Hindlimb muscle (tissue), 1 donor: ENCODE measurements around the gene TMED3. TPM values are rescaled to one million over a fixed set of nuclear protein-coding genes. Genes with fewer than 3 reads are reported as not detected.
"Not testable (repeated sequence)": the region's sequence is repeated elsewhere in the genome, so short reads cannot be mapped to it uniquely, and the experiment has no call there.

ENCODE experiments used
- DNase-seq: peaks from one replicate; pipeline ENCODE4 v3.0.0-alpha.2; 2013
- polyA plus RNA-seq: library from polyadenylated mRNA; unstranded; fragments of 120-200 nt; gene quantifications from one replicate; pipeline ENCODE4 v1.2.1, GENCODE V29; 2013; ENCODE audit not compliant: insufficient read length

Gene TMED3
- polyA plus RNA-seq, 1 donor = 28.4 TPM

DNA sequence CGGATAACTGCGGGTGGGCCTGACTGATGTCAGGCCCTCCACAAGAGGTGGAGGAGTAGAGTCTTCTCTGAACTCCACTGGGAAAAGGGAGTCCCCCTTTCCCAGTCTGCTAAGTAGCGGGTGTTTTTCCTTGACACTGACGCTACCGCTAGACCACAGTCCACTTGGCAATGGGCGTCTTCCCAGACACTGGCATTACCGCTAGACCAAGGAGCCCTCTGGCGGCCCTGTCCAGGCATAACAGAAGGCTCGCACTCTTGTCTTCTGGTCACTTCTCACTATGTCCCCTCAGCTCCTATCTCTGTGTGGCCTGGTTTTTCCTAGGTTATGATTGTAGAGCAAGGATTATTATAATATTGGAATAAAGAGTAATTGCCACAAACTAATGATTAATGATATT is 9.1 kb downstream of the TMED3 start:
- not testable (repeated sequence) for DNase-seq

DNA sequence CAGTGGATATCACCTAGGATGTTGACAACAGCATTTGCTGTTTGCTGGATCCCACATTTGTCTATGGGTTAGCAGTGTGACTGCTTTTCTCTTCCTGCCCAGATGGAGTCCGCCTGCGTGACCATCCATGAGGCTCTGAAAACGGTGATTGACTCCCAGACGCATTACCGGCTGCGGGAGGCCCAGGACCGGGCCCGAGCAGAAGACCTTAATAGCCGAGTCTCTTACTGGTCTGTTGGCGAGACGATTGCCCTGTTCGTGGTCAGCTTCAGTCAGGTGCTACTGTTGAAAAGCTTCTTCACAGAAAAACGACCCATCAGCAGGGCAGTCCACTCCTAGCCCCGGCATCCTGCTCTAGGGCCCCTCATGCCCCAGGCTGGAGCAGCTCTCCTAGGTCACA is 11.0 kb downstream of the TMED3 start:
- no peak for DNase-seq

DNA sequence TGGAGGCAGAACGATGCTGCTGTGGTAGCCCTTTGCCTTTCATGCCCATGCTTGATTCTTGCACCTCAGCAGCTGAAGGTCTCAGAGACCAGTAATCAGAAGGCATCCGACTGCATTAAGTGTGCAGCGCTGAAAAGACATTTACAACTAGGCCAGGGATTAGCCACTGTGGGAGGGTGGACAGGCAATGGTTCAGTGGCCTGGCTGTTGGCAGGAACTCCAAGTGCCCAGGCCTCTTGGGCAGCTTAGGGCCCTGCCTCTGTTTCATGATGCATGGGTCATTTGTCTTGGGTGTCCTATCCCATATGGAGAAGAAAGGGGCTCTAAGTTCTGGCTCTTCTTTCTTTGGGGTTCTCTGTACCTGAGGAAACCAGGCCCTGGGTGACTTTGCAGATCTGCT is 11.4 kb downstream of the TMED3 start:
- DNase-seq = no peak

DNA sequence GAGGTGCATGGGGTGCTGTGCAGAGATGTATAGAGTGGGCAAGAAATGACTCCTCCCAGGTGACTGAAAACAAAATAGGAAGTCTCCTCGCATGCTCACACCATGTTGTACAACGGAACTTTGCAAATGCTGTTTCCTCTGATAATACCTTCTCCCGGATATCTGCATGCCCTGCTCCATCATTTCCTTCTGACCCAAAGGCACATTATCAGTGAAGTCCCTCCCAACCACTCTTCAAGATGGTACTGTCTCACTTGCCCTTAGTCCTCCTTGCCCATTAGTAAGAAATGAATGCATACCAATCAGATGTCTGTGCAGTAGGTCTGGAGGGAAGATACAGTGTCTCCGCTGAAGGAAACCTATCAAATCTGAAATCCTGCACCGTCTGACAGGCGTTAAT is 12.0 kb downstream of the TMED3 start:
- DNase-seq = no peak

DNA sequence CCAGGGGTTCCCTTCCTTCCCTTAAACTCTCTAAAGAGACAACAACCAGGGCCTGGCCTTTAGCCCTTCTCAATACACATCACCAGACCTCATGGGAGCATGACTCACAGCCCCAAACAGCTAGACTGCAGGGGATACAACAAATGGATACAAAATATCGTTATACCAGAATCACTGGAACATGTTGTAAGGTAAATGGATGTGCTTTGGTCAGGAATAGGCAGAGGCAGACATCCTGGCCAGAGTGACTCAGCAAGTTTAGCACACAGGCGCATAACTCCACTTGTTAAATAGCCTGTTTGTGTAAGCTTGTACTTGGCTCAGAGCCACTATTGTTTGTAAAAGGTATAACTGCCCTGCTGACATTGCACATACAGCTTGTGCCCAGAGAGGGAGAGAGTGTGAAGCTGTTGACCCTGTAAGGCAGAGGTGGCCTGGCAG is 18.3 kb downstream of the TMED3 start:
- no peak for DNase-seq

DNA sequence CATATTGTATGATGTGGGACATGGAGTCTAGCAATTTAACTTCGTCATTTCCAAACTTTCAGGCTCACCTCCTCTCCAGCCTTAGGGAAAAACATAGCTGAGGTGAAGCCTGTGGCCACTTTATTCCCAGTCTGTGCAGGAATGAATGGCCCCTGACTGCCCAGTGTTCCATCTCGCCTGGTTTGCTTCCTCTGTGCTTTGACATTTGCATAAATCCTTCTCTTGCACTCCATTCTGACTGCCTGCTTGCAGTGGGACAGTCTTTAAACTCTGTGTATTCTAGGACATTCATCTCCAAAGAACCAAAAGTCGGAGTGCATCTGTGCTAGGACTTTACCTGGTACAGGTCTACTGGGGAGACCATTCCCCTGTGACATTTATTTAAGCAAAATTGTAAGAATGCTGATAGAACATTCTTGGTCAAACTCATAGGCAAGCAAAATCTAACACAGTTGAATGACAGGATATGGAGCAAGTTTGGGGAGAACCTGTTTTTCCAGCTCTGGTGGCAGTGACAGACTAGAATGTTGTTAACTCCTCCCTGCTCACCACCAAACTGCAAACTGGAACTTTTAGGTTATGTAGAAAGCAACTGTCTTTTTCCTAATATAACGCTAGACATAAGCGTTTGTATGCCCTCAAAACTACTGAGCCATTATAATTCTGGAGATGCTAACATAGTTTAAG is 22.1 kb downstream of the TMED3 start:
- DNase-seq = no peak

DNA sequence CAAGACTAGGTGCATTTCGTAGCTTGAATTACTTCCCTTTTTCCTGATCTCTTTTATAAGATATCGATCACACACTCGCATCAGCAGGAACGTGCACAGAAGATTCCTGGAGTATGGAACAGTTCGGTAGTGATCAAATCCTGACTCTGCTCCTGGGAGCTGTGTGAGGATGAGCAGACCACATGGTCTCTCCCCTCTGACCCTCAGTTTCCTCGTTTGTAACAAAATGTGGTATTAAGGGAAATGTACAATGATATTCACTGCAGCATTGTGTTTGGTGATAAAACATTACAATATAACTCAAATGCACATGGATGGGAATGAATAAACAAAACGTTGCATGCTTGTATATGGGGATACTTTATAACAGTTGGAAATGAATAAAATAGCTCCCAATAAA is 26.7 kb downstream of the TMED3 start:
- no peak for DNase-seq

DNA sequence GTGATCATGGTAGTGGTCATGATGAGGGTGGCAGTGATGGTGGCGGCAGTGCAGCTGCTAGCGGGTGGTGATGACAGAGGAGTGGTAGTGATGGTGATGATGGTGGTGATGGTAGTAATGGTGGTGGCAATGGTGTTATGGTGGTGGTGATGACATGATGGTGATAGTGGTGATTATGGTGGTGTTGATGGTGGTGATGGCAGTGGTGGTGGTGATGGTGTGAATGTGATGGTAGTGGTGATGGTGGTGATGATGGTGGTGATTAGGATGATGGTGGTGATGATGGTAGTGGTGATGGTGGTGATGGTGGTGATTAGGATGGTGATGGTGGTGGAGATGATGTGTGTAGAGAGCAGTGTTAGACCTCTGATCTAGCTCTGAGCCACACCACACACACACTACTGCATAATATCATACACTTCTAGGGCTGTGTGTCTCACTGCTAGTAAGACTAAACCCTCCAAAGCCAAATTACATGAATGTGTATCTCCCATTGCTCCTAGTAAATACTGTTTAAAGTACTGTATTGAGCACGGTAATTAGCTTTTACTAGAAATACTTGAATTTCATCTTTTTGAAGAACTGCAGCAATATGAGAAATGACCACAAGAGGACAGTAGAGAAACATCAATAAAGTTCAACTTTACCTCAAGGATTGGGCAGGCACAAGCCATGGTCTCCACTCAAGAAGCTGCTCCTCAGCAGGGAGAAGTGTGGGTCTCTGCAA is 28.8 kb downstream of the TMED3 start:
- peak; percentile 21 for DNase-seq

DNA sequence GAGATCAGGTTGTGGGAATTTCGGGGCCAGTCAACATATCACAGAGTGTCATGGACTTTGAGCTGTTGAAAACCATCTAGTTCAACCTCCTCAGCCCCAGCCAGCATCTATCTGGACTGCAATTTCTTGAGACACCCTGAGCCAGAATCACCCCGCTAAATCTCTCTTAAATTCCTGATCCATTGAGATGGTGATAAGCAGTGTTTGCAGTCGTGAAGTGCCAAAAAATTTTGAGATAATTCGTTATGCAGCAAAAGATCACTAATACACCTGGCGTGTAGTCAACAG is 29.3 kb downstream of the TMED3 start:
- DNase-seq = no peak

DNA sequence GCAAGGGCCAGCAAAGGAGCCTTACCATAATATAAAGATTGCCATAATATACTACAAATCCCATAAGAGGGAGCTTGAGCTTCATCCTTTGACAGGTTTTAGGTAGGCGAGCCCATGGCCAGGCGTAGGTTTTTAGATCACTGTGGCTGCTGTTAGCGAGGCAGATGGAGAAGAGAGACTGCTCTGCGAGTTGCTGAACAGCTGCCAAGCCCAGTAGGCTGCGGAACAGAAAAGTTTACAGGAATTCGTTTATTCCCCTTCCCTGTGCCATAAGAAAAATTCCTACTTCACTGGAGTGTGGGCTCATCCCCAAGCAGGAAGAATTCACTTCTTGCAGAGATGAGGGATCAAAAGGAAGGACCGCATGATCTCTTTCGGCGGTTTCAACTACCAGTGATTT is 30.5 kb downstream of the TMED3 start:
- DNase-seq = no peak

DNA sequence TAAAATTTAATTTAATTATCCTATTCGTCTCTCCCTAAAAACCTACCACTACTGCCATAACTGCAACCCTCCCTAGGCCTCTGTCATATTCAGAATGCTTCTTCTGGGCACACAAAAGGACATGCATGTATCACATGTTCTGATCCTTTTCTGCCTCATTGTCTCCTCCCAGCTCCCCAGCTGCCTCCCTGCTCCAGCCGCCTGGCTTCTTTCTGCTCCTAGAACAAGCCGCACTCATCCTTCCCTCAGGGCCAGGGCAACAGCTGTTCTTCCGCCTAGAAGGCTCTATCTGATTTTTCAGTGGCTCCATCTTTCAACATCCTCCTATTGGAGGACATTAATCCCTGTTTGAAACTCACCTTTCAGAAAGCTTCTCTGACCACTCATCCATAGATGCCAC is 38.6 kb downstream of the TMED3 start:
- DNase-seq = no peak

DNA sequence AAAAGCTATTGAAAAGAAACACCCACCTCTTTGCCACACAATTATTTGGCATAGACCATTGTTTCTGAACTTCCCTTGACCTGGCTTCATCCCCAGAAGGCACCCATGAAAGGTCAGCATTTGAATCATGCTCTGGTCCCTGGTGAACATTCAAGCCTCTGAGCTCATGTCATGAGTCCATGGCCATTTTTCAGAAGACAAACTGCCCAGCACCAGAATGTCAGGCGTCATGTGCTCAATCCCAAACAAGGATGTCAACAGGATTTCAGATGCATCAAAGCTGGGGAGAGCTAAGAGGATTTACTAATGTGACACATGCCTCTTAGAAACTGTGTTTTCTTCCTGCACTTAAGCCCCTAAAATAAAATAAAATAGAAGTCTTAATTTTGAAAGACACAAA is 41.3 kb downstream of the TMED3 start:
- no peak for DNase-seq

DNA sequence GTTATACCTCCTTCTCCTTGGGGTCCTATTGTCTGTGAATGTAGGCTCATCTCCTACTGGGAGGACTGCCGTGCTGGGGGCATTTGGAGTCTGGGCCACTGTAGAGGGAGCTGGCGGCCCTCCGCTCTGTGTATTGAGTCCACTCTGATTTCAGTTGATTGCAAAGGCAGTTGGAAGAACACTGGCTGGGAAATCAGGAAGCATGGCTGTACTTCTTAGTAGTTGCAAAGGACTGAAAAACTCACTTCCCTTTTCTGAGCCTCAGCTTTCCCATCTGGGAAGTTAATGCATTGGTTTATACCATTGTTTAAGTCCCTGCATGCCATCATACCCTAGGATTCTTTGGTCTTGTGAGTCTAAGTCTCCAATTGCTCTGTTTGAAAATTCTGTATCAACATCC is 46.7 kb downstream of the TMED3 start:
- DNase-seq = no peak

DNA sequence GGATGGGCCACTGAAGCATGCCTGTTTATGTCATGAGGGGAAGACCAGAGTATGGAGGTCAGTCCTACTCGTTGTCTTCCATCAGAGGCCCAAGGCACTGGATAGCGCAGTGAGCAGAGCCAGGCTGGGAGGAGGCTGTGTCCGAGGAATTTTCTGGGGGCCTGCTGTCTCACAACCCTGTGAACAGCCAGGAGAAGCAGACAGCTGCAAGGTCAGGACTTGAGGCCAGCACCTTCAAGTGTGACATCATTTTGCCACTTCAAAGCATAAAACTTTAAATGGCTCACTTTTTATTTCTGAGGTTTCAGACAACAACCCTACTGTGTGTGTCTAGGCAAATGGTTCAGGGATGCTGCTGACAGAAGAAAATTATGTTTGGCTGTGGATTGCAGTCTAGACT is 47.2 kb downstream of the TMED3 start:
- DNase-seq = no peak

DNA sequence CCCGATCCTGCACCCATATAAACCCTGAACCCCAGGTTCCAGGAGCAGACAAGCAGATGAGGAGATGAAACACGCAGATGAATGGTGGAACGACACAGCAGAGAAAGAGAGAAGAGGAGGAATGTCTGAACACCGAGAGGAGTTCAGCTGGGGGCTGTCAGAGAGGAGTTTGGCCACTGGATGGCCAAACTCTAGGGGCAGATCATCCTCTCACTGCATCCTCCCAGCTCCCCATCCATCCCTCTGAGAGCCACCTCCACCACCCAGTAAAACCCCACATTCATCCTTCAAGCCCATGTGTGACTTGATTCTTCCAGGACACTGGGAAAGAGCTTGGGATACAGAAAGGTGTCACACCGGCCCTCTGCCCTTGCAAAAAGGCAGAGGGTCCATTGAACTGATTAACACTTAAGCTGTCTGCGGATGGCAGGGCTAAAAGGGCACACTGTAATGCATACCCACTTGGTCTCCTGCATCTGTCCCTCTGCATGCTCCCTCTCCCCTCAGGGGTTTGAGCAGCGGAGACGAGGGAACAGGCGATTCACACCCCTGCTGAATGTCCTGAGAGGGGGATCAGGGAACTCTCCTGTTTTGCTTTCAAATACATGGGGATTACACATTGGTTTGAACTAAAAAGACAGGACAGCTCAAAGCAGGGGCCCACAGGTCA is 53.8 kb downstream of the TMED3 start:
- no peak for DNase-seq

DNA sequence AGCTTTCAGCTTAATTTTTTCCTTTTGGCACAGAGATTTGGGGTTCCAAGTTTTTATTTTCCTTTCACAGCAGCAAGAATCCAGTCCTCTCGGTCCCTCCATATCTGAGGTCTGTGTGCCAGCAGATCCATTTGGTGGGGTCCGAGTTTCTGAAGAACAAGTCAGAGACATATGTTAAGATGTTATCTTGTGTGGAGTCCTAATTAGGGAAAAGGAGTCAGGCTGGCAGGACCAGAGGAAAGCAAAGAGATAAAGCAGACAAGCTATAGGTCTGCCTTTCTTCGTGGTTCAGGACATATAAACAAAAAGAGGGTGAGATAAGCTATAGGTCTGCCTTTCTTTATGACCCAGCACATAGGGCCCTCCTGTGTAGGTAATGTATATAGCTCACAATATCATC is 54.9 kb downstream of the TMED3 start:
- no peak for DNase-seq

DNA sequence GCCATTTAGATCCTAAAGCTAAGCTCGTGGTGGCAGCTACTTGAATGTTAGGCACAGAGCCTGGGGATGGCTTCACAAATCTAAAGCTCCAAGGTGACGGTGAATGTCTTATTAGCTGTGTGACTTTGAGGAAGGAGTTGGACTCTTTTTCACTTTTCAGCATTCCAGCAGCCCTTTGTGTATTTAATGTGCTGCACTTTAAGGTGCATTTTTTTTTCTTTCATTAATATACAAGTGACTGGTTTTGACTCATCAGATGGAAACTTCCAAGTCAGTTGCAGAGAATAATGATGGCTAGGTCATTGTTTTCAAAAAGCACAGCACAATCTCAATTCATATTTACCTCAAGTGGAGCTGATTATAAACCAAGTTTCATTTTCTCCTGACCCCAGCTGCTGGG is 55.8 kb downstream of the TMED3 start:
- DNase-seq = no peak

DNA sequence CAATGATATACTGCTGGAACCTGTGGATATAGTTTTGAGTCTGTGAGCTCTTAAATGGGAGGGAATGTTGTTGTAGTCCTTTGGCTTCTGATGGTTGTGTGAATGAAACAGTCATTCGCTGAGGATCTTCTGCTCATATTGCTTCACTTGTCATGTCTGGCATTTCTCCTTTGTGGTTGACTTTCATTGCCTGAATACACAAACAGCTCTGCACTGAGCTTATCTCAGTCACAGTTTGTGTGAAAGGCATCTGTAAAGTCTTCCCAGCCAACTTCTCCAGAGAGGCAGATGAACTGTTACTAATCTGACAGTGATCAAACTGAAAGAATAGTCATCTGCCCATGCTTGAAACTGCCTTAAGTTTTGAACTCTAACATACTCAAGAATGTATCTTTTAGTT is 59.8 kb downstream of the TMED3 start:
- no peak for DNase-seq

DNA sequence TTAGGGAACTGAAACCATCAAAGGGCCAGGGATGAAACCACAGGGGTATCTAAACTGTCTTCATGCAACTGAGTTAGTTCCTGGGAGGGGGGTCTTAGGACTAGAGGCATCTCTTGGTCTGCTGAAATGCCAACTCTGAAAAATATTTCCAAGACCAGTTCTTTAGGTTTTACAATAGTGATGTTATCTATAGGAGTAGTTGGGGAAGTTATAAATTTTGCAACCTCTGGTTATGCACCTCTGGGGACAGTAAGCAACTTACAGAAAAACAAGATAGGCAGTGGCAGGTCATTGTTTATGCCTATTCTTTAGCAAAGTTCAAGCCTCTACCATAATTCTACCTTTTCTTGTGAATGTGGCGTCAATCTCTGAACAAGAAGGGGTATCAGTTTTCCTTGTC is 60.7 kb downstream of the TMED3 start:
- DNase-seq = no peak

DNA sequence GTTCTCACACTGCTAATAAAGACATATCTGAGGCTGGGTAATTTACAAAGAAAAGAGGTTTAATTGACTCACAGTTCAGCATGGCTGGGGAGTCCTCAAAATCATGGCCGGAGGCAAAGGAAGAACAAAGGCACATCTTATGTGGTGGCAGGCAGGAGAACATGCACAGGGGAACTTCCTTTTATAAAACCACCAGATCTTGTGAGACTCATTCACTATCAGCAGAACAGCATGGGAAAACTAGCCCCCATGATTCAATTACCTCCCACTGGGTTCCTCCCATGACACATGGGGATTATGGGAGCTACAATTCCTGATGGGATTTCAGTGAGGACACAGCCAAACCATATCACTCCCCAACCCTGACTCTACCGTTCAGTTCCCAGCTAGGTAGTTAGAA is 61.5 kb downstream of the TMED3 start:
- DNase-seq = no peak
